Calu3 (cell line): ENCODE data around the gene IL1RAPL2. TPM values are rescaled to one million over a fixed set of nuclear protein-coding genes. Genes with fewer than 3 reads are reported as not detected.

Experiments used
- BruUV-seq: library from RNA; stranded (reverse); fragments of 400-500 nt; replicated peaks from 2 replicates; lab custom pipeline; 2021; lab: Mats Ljungman, UMichigan
- CTCF ChIA-PET: fragments of 300-600 bp; sonication (Branson Sonifier 250); formaldehyde crosslinking; loops from one replicate; lab custom pipeline; 2022; ENCODE audit warnings: antibody characterized with exemption; lab: Charles Lee
- DNase-seq: peaks from one replicate; pipeline ENCODE4 v3.0.0; 2022
- H3K27ac Mint-ChIP-seq: one replicate; pipeline ENCODE4 v1.8.0; 2022; ENCODE audit warnings: mixed read lengths; ENCODE audit not compliant: unreplicated experiment
- H3K27me3 Mint-ChIP-seq: one replicate; pipeline ENCODE4 v1.8.0; 2022; ENCODE audit warnings: mixed read lengths; ENCODE audit not compliant: unreplicated experiment
- H3K36me3 Mint-ChIP-seq: one replicate; pipeline ENCODE4 v1.8.0; 2022; ENCODE audit warnings: mild to moderate bottlenecking, moderate library complexity, mixed read lengths; ENCODE audit not compliant: insufficient read depth, unreplicated experiment
- H3K4me1 Mint-ChIP-seq: one replicate; pipeline ENCODE4 v1.8.0; 2022; ENCODE audit warnings: mild to moderate bottlenecking, low read depth, mixed read lengths; ENCODE audit not compliant: unreplicated experiment
- H3K4me3 Mint-ChIP-seq: one replicate; pipeline ENCODE4 v1.8.0; 2022; ENCODE audit warnings: mild to moderate bottlenecking, low read depth, moderate library complexity, mixed read lengths; ENCODE audit not compliant: unreplicated experiment
- H3K9me3 Mint-ChIP-seq: one replicate; pipeline ENCODE4 v1.8.0; 2022; ENCODE audit warnings: low read depth, mixed read lengths; ENCODE audit not compliant: unreplicated experiment
- CTCF ChIP-seq: fragments of 200-600 bp; IDR thresholded peaks from one replicate; pipeline ENCODE4 v1.8.0; 2022; ENCODE audit warnings: antibody characterized with exemption; ENCODE audit not compliant: unreplicated experiment
- intact Hi-C: fragments of 100-400 bp; cut with micrococcal nuclease; formaldehyde crosslinking; loops from one replicate; pipeline ENCODE4 v1.10.0; 2022; ENCODE audit not compliant: unreplicated experiment
- total RNA-seq: library from RNA; stranded (reverse); gene quantifications from 2 replicates; pipeline ENCODE4 v1.2.3, GENCODE V29; 2022

The IL1RAPL2 gene
- total RNA-seq, 1 experiment from 2014 or later, result not detected

GRCh38 chrX:105266456-105266855 is 700.5 kb downstream of the IL1RAPL2 start:
- Mint-ChIP-seq H3K9me3 (peaks cover 4% of the 10 kb centered on the region), H3K4me1 (no peaks in the 10 kb centered on the region), H3K36me3 (no peaks in the 10 kb centered on the region), H3K27ac (no peak overlapping the region), H3K4me3 (no peak overlapping the region), H3K27me3 (no peaks in the 10 kb centered on the region)
- intact Hi-C loops, result no loop called here
- CTCF ChIA-PET, result no interaction called here
- BruUV-seq, result no TSS peak
- no peak for DNase-seq
- TF ChIP-seq CTCF, result no peak

- no peak for TF ChIP-seq CTCF
- intact Hi-C loops, result no loop called here
- H3K4me1 Mint-ChIP-seq, result no peaks in the 10 kb centered on the region
- DNase-seq, result no peak
- no peaks in the 10 kb centered on the region for H3K27me3 Mint-ChIP-seq
- no TSS peak for BruUV-seq
- H3K4me3 Mint-ChIP-seq, result no peak overlapping the region
- H3K9me3 Mint-ChIP-seq, result peaks cover 4% of the 10 kb centered on the region
- CTCF ChIA-PET, result no interaction called here
- H3K36me3 Mint-ChIP-seq, result no peaks in the 10 kb centered on the region
- H3K27ac Mint-ChIP-seq, result no peak overlapping the region
These were observed 701.2 kb downstream of the IL1RAPL2 start for GRCh38 chrX:105267167-105267566.

GRCh38 chrX:105269386-105269785 is 703.4 kb downstream of the IL1RAPL2 start:
- CTCF ChIA-PET, result no interaction called here
- intact Hi-C loops, result no loop called here
- Mint-ChIP-seq H3K27me3 (no peaks in the 10 kb centered on the region), H3K9me3 (peaks cover 4% of the 10 kb centered on the region), H3K4me3 (no peak overlapping the region), H3K27ac (no peak overlapping the region), H3K36me3 (no peaks in the 10 kb centered on the region), H3K4me1 (no peaks in the 10 kb centered on the region)
- TF ChIP-seq CTCF, result no peak
- BruUV-seq, result no TSS peak
- no peak for DNase-seq

- Mint-ChIP-seq H3K27me3 (no peaks in the 10 kb centered on the region), H3K9me3 (peaks cover 4% of the 10 kb centered on the region), H3K4me3 (no peak overlapping the region), H3K4me1 (no peaks in the 10 kb centered on the region), H3K27ac (no peak overlapping the region), H3K36me3 (no peaks in the 10 kb centered on the region)
- intact Hi-C loops, result no loop called here
- BruUV-seq, result no TSS peak
- CTCF ChIA-PET, result no interaction called here
- TF ChIP-seq CTCF, result no peak
- DNase-seq, result no peak
These were observed 707.3 kb downstream of the IL1RAPL2 start for GRCh38 chrX:105273326-105273725.
